Endometrium (tissue), 2 donors: ENCODE measurements around the gene ECM2.
"Not testable (repeated sequence)": the region's sequence is repeated elsewhere in the genome, so short reads cannot be mapped to it uniquely, and the experiment has no call there.

Experiments
- FAIRE-seq: peaks from 2 replicates; lab custom pipeline; 2012; peaks lifted over from hg19 to GRCh38; lab: Jason Lieb, UNC
- donor health status: control.
- donor health status: control.

The ECM2 gene

GRCh38 chr9:92535940-92536850, at the start of gene ECM2:
ECM2 (minus strand) TSS chr9:92535990; CDS start chr9:92522866, 13,124 bp downstream.
- FAIRE-seq = no peak

GRCh38 chr9:92576175-92576574, 40.4 kb upstream of the ECM2 start:
- no peak for FAIRE-seq

DNA sequence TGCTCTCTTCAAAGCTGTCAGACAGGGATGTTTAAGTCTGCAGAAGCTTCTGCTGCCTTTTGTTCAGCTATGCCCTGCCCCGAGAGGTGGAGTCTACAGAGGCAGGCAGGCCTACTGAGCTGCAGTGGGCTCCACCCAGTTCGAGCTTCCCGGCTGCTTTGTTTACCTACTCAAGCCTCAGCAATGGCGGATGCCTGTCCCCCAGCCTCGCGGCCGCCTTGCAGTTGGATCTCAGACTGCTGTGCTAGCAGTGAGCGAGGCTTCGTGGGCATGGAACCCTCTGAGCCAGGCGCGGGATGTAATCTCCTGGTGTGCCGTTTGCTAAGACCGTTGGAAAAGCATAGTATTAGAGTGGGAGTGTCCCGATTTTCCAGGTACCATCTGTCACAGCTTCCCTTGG, 37.8 kb upstream of the ECM2 start:
- FAIRE-seq = not testable (repeated sequence)

- FAIRE-seq = not testable (repeated sequence)
These were observed 36.1 kb upstream of the ECM2 start for GRCh38 chr9:92571871-92572270.

DNA sequence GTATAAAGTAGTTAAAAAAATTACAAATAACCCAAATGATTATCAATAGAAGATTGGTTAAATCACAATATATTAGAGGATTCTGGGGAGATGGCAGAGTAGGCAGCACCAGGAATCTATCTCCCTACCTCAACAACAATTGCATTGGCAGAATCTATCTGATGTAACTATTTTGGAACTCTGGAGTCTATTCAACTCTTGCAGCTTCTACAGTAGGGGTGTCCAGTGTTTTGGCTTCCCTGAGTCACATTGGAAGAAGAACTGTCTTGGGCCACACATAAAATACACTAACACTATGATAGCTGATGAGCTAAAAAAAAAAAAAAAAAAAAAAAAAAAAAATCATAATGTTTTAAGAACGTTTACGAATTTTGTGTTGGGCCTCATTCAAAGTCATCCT, 29.2 kb upstream of the ECM2 start:
- no peak for FAIRE-seq

DNA sequence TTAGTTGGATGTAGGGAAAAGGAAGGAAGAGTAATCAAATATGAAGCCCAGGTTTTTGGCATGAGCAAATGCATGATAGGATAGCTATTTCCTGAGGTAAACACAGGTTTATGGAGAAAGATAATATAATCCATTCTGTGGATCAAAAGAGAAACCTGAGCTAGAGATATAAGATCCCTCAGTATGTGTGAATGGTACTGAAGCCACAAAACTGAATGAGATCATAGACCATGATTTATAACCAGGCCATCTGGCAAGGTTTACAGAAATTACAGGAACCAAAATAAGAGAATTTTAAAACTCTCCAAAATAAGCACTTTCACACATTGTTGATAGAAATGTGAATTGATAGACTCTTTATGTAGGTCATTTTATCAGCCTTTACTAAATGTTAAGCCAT, 28.7 kb upstream of the ECM2 start:
- FAIRE-seq = no peak

DNA sequence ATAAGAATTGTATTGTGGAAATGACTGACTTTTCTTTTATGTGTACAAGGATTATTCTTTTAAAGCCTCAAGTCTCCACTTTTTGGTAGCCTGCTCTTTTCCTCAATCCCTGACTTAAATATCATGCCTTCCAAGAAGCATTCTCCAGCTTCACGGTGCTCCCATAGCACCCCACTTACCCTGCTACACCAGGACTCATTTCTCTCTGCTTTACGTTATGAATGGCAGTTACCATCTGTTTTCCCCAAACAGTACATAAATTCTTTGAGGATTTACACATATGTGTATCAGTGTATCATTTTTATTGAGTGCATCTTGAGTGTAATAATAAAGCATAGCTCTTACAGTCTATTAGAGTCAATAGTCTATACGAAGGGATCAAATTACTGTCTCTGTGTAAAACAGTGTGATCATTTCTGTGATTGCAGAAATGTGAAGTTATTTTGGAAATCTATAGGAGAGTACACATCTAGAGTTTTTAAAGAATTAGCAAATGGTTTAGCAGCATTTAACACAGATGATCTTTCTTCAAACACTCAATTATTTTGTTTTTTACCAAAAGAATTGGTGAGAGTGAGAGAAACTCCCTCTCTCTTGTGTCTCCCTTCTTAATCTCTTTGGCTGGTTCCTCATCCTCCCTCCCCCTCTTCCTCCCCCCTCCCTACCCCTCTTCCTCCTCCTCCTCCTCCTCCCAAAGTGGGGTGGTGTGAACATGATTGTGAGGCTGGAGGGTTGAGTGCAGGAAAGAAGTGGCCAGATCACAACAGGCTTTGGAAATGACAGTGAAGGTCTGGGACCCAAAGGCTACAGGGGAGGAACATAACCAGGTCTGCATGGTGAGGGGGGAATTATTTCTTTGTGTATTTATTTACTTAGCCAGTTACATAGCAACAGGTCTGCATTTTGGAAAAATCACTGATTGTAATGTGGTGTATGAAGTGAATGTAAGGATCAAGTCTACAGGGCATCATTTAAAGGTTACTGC, 27.6 kb upstream of the ECM2 start:
- no peak for FAIRE-seq

GRCh38 chr9:92562461-92562967, 26.7 kb upstream of the ECM2 start:
- no peak for FAIRE-seq

GRCh38 chr9:92561374-92562330, 25.9 kb upstream of the ECM2 start:
- no peak for FAIRE-seq

- FAIRE-seq = no peak
These were observed 23.0 kb upstream of the ECM2 start for GRCh38 chr9:92558612-92559374.

DNA sequence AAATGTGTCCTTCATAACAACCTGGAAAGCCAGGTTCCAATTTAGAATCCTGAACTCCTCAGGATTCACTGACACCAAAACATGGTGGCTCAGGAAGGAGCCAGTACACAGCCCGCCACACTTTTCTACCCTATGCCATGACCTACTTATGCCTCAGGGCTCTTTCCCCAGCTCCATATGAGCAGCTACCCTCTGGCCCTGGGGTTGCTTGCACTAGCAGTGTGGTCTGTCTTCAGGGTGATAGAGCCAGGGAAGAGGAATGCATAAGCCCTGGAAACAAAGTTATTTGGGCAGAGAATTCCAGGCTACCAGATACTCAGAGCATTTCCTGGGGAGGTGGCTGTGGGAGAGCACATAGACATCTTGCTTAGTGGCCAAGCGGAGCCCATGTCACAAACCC, 15.0 kb upstream of the ECM2 start:
- no peak for FAIRE-seq

DNA sequence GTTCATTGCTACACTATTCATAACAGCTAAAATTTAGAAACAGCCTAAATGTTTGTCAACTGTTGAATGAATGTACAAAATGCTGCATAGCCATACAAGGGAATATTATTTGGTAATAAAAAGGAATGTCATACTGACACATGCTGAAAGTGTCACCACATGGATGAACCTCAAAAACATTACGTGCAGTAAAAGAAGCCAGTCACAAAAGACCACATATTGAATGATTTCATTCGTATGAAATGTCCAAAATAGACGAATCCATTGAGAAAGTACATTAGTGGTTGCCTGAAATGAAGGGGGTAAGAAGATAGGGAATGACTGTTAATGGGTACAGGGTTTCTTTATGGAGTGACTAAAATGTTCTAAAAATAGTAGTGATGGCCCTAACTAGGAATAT, 11.6 kb upstream of the ECM2 start:
- FAIRE-seq = no peak

- no peak for FAIRE-seq
These were observed 9.3 kb upstream of the ECM2 start for GRCh38 chr9:92545002-92545510.

DNA sequence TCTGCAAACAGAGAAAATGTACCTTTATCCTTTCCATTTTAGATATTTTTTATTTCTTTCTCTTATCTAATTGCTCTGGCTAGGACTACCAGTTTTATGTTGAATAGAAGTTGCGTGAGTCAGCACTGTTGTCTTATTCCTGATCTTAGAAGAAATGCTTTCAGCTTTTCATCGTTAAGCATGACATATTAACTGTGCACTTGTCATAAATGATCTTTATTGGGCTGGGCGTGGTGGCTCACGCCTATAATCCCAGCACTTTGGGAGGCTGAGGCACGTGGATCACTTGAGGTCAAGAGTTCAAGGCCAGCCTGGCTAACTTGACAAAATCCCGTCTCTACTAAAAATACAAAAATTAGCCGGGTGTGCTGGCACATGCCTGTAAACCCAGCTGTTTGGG, 8.2 kb upstream of the ECM2 start:
- no peak for FAIRE-seq

- FAIRE-seq = no peak
These were observed 2.8 kb upstream of the ECM2 start for GRCh38 chr9:92538541-92538940.

- no peak for FAIRE-seq
These were observed 1.1 kb downstream of the ECM2 start for GRCh38 chr9:92534674-92535073.

- FAIRE-seq = no peak
These were observed 1.6 kb downstream of the ECM2 start for GRCh38 chr9:92534204-92534603.

DNA sequence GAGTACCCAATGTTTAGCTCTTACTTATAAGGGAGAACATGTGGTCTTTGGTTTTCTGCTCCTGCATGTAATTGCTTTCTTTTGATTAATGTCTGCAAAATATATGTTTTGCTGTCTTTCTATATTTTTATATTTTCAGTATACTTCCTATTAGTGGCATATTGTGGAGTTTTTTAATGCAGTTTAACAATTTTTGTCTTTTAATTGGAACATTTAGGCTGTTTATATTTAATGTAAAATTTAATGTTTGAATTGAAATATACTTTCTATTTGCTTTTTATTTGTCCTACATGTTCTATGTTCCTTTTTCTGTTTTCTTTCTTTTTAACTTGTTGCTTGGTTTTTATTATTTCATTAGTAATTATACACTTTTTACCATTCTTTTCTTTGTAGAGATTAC, 4.9 kb downstream of the ECM2 start:
- FAIRE-seq = no peak

DNA sequence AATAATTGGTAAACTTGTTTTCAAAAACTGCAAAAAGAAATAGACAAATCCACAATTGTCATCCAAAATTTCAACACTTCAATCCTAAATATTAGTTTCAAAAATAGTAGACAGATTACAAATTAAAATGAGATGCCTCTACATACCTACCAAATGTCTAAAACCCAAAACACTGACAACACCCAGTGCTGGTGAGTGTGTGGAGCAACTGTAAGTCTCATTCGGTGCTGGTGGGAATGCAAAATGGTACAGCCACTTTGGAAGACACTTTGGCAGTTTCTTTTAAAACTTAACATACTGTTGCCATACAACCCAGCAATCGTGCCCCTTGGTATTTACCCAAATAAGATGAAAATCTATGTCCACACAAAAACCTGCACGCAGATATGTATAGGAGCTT, 6.7 kb downstream of the ECM2 start:
- no peak for FAIRE-seq

DNA sequence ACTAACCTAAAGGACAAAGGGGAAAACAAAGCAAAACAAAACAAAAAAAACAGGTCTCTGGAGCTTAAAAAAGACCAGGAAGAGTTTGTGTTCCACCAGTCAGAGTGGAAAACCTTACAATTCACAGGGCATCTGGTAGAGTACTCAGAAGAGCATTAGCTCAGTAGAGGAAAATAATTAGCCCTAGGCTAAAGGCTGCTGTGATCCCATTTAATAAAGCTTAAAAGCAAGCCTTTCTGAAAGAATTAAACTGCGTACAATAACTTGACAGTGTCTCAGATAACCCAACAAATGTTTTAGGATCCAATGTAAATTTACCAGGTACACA, 7.3 kb downstream of the ECM2 start:
- FAIRE-seq = no peak
